HG02870 (cell line): ENCODE measurements around the gene FRMD4B.

ENCODE experiments used
- ATAC-seq: cut with Tn5 transposase; IDR thresholded peaks from one replicate; pipeline ENCODE4 v1.9.1; 2021; ENCODE audit warnings: mild to moderate bottlenecking, moderate library complexity; ENCODE audit not compliant: unreplicated experiment

The FRMD4B gene

GRCh38 chr3:69385723-69386555, at the start of gene FRMD4B:
FRMD4B (minus strand) TSS chr3:69386088; CDS start chr3:69385989, 99 bp downstream.
- ATAC-seq = no peak

GRCh38 chr3:69433969-69434325, 48.1 kb upstream of the FRMD4B start:
- ATAC-seq = peak; percentile 38

- no peak for ATAC-seq
Measured at GRCh38 chr3:69433121-69433968, 47.5 kb upstream of the FRMD4B start.

GRCh38 chr3:69428657-69429255, 42.9 kb upstream of the FRMD4B start:
- no peak for ATAC-seq

DNA sequence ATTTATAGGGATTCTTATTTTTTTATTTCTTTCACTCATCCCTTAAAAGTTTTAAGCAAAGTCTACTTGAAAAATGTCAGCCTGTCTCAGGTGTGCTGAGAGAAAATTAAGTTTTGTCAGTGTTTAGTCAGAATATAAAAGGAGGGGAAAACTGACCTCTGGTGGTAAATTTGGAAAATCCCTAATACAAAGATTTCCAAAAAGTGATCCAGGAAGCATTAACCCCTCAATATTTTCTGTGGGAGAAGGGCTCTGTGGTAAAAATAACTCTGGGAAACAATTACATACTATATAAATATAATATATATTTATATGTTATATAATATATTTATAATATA, 41.0 kb upstream of the FRMD4B start:
- ATAC-seq = no peak

DNA sequence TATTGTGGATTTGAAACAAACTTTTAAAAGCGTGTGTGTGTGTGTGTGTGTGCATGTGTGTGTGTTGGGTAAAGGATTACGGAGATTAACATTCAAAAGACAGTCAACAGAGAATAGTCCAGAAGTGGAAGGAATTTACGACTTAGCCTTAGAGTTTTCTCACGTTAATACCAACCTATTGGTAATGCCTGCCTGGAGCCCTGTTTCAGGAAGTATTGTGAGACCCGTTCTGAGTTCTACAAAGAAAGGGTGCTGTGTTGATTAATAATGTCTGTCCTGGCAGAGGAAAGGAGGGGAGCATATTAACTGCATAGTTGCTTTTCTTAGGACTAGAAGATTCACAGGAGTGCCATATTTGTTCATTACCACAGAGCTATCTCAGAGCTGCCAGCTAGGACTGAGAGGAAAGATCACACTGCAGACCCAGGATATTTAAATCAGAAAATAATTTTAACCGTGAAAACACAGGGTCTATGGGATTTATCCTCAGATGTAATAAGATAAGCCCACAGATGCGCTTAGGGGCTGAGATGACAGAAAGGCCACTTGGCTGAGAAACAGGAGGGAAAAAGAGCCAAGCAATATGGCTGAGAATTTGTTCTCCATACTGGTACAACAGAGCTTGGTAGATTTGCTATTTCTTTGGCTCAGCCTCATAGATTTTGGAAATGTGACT, 40.5 kb upstream of the FRMD4B start:
- ATAC-seq = no peak

GRCh38 chr3:69425249-69425648, 39.4 kb upstream of the FRMD4B start:
- ATAC-seq = peak; percentile 86

DNA sequence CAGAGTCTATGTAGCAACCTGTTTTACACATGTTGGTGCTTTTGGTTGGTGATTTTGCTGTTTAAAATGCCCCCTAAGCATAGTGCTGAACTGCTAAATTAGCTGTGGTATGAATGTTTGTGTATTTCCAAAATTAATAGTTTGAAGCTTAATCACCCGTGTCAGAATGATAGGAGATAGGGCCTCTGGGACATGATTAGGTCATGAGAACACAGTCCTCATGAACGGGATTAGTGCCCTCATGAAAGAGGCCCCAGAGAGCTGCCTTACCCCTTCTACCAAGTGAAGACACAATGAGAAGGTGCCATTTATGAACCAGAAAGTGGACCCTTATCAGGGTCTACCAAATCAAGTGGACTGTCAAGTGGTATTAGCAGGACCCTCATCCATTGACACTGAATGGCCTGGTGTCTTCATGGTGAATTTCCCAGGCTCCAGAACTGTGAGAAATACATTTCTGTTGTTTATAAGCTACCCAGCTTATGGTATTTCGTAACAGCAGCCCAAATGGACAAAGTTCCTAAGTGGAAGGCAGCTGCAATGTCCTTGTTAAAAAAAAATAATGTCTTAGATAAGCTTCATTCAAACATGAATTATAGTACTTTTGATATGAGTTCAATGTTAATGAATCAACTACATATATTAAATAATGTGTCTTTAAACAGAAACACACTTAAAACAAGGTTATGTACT, 37.7 kb upstream of the FRMD4B start:
- no peak for ATAC-seq

- no peak for ATAC-seq
Measured at GRCh38 chr3:69422751-69423150, 36.9 kb upstream of the FRMD4B start.

DNA sequence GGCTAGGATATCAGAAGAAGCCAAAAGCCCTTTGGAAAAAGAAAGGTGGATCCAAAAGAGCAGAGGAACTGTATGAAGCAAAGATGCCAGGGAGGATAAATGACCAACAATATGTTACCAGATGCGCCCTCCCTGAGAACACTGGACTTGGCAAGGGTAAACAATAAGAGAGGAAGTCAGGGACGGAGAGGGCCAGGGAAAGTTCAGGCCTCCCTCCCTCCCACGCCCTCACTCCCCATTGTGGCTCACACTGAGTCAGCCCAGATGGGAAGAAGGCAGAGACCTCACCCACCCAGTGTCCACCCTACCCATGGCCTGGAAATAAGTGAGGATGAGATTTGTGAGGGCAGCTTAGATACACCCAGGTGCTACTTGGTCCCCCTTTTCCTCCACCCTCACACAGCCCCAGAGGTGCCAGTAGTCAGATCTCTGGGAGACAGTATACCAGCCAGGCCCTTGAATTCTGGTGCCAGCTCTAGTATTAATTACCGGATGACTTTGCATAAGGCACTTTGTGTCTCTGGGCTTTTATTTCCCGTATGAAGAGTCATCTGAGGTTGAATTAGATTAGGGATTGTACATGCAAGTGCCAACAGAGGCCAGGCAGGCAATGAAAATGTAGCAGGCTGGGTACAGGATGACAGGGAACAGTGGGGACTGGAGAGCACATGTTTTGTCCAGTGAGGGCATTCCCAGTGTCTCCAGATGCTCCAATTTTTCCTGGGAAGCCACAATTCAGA, 35.1 kb upstream of the FRMD4B start:
- ATAC-seq = no peak

GRCh38 chr3:69419276-69419675, 33.4 kb upstream of the FRMD4B start:
- no peak for ATAC-seq

DNA sequence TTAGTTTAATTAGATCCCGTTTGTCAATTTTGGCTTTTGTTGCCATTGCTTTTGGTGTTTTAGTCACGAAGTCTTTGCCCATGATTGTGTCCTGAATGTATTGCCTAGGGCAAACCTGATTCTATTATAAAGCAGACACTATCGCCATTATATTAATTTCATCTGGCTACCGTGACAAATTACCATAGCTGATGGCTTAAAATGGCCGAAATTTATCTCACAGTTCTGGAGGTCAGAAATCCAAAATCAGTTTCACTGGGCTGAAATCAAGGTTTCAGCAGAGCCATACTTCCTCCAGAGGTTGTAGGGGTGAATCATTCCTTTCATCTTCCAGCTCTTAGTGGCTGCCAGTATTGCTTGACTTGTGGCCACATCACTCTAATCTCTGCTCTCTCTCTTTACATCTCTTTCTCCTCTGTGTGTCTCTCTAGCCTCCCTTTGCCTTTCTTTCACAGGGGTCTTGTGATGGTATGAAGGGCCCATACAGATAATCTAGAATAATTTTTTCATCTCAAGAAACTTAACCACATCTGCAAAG, 31.7 kb upstream of the FRMD4B start:
- ATAC-seq = no peak

GRCh38 chr3:69413551-69414207, 27.8 kb upstream of the FRMD4B start:
- no peak for ATAC-seq

GRCh38 chr3:69411346-69411745, 25.5 kb upstream of the FRMD4B start:
- ATAC-seq = no peak

DNA sequence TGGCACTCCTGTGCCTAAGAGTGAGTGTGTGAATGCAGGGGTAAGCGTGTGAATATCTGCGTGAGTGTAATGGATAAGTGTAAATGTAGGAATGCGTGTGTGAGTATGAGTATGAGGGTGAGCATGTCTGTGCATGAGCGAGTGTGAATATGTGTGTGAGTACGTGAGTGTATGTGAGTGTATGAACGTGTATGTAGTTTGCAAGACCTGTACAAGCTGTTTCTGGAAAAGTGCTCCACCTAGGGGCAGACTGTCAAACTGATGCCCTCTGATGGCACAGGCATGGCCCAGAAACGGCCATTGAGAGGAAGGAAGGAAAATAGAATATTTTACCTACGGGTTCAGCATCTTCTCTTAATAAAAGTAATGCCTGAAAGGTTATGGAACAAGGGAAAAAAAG, 24.4 kb upstream of the FRMD4B start:
- ATAC-seq = peak; percentile 98

DNA sequence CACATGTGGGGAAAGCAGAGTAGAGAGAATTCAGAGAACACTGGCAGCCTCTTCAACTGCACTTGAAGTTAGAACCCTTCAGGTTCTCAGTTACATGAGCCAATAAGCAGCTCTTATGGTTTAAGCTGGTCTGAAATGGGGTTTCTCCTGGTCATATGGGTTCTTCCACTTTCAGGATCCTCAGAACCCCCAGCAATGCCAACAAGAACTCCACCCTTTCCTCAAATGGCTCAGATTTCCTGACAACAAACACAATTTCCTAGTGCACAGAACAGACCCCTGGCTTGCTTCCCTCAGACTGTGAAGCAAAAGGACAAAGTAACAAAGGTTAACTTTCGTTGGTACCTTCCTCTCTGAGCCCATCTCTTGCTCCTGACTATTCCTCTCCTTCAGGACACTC, 23.9 kb upstream of the FRMD4B start:
- no peak for ATAC-seq

DNA sequence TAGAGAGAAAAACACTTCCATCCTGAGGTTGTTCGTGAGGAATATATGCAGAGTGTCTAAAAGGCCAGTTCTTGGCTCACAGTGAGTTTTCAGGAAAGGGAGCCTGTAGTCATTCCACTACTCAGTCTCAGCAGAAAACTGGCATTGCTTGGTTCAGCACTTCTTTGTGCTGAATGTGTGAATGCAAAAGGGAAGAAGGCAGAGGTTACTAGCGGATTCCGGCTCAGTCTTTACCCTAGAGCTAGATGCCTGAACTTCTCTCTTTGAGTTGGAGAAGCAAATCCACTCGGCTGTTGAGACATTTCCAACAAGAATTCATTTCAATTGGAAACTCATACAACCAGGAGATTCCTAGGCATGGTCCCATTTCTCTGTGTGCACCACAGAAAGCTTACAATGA, 23.1 kb upstream of the FRMD4B start:
- no peak for ATAC-seq

DNA sequence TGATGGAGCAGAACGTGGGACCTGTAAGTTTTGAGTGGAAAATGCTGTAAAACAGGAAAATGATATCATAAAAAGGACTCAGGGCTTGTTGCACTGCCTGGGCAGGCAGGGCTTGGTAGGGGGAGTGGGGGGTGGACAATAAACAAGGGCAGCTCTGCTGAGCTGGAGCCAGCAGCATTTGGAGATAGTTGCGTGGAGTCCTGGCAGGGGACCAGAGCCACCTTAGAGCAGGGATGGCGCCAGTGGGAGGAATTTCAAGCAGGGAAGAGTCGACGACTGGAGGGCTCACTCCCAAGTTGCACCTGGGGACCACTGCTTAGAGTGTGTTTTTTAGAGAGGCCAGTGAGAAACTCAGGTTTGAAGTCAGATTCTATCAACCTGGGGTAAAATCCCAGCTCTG, 22.7 kb upstream of the FRMD4B start:
- no peak for ATAC-seq

DNA sequence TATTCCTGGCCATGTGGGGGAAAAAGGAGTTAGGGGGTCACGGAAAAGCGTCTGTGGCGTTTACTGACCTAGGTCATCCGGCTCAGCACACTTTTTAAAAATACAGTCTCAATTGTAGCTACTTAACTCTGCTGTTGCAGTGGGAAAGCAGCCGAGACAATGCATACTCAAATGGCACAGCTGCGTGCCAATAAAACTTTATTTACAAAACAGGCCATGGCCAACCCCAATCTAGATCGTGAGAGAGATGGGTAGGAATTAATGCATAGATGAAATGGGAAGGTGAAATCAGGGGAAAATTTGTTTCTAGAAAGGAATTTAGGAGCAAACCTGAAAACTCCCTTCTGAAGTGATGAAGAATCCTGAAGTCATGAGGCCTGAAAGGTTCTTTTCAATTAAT, 22.0 kb upstream of the FRMD4B start:
- no peak for ATAC-seq
